Gastroesophageal sphincter (tissue), 3 donors: ENCODE data around the gene MADD.

Source experiments
- POLR2A ChIP-seq, 2 donors: fragments of 450-650 bp; IDR thresholded peaks; one replicate each; pipeline ENCODE4 v1.6.1; 2017; ENCODE audit warnings: antibody characterized with exemption in 2 of 2, mild to moderate bottlenecking in 2 of 2, moderate library complexity in 1 of 2
- TF ChIP-seq, protein P1 (sequence below), 4 experiments: fragments of 200-600 bp in 2 of 4; fragments of 450-650 bp in 2 of 4; sonication (generic) in 1 of 4; IDR thresholded peaks; one replicate each; pipeline ENCODE4 v1.5.1; 2017 to 2019; ENCODE audit warnings: antibody characterized with exemption in 4 of 4, mild to moderate bottlenecking in 2 of 4, moderate library complexity in 2 of 4

DNA sequence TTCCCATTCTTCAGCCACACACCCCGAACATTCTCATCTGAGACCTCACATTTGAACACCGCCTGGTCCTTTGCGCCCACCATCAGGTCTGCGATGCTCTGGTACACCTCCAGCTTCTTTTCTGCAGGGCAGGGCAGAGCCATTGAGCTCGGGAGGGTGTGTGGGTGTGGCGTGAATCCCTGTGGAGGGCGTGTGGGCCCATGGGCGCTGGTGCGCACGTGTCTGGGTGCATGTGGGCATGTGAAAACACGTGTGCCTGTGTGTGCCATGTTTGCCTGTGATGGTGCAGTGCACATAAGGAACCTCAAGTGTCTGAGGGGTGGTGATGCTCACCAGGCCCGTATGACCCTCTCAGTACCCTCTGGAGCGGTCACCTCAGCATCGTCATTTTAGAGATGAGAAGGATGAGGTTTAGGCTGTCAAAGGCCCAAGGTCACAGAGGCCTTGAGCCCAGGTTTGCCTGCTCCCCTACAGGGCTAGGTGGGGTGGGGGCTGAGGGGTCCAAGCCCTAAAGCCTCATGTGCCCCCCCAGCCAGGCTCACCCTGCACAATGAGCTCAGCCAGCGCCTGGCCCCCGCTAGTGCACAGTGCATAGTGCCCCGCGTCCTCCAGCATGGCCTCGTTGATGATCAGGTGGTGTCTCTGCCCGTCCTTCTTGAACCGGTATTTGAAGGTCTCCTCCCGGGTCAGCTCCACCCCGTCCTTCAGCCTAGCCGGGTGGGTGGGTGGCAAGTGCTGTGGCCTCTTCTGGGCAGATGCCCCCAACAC, 72.3 kb downstream of the MADD start:
- TF ChIP-seq, protein P1, sequence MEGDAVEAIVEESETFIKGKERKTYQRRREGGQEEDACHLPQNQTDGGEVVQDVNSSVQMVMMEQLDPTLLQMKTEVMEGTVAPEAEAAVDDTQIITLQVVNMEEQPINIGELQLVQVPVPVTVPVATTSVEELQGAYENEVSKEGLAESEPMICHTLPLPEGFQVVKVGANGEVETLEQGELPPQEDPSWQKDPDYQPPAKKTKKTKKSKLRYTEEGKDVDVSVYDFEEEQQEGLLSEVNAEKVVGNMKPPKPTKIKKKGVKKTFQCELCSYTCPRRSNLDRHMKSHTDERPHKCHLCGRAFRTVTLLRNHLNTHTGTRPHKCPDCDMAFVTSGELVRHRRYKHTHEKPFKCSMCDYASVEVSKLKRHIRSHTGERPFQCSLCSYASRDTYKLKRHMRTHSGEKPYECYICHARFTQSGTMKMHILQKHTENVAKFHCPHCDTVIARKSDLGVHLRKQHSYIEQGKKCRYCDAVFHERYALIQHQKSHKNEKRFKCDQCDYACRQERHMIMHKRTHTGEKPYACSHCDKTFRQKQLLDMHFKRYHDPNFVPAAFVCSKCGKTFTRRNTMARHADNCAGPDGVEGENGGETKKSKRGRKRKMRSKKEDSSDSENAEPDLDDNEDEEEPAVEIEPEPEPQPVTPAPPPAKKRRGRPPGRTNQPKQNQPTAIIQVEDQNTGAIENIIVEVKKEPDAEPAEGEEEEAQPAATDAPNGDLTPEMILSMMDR (IDR thresholded peaks at IDR 0.05), result no peak
- TF ChIP-seq POLR2A (IDR thresholded peaks at IDR 0.05), result no peak
